Spleen (tissue), 11 donors: ENCODE data around the gene CCNQ. TPM values are rescaled to one million over a fixed set of nuclear protein-coding genes. Genes with fewer than 3 reads are reported as not detected.

Source experiments
- DNase-seq: peaks from one replicate; pipeline ENCODE4 v3.0.0-alpha.2; 2020
- H3K27ac ChIP-seq, 8 donors: fragments of 200-600 bp; sonication (generic) in 7 of 8; 1 replicate in 4 of 8; 2 replicates in 4 of 8; pipeline versions ENCODE4 v1.5.0 to v1.8.0; 2016 to 2021; ENCODE audit warnings: inconsistent platforms in 4 of 8, mild to moderate bottlenecking in 4 of 8, moderate library complexity in 1 of 8
- H3K27me3 ChIP-seq, 7 donors: fragments of 200-600 bp; sonication (generic) in 6 of 7; replicated peaks in 1 of 7; 1 replicate in 4 of 7; 2 replicates in 3 of 7; pipeline versions ENCODE4 v1.5.0 to v1.8.0; 2016 to 2021; ENCODE audit warnings: inconsistent platforms in 3 of 7, mild to moderate bottlenecking in 1 of 7
- H3K36me3 ChIP-seq, 6 donors: fragments of 200-600 bp; sonication (generic) in 5 of 6; 1 replicate in 4 of 6; 2 replicates in 2 of 6; pipeline versions ENCODE4 v1.5.0 to v1.8.0; 2016 to 2021; ENCODE audit warnings: inconsistent platforms in 2 of 6
- H3K4me1 ChIP-seq, 6 donors: fragments of 200-600 bp; sonication (generic) in 5 of 6; 1 replicate in 3 of 6; 2 replicates in 3 of 6; pipeline versions ENCODE4 v1.5.0 to v1.8.0; 2016 to 2021; ENCODE audit warnings: inconsistent platforms in 3 of 6
- H3K4me3 ChIP-seq, 8 donors: fragments of 200-600 bp; sonication (generic) in 7 of 8; 1 replicate in 4 of 8; 2 replicates in 4 of 8; pipeline versions ENCODE4 v1.5.0 to v1.8.0; 2016 to 2021; ENCODE audit warnings: inconsistent platforms in 4 of 8, mild to moderate bottlenecking in 4 of 8, moderate library complexity in 2 of 8
- H3K9me3 ChIP-seq, 8 donors: fragments of 200-600 bp; sonication (generic) in 7 of 8; 1 replicate in 4 of 8; 2 replicates in 4 of 8; pipeline versions ENCODE4 v1.5.0 to v1.8.0; 2016 to 2021; ENCODE audit warnings: inconsistent platforms in 4 of 8
- CTCF ChIP-seq, 11 experiments: fragments of 200-600 bp in 7 of 11; fragments of 450-650 bp in 4 of 11; sonication (generic) in 4 of 11; IDR thresholded peaks in 8 of 11; conservative IDR thresholded peaks in 3 of 11; 1 replicate in 7 of 11; 2 replicates in 4 of 11; pipeline versions ENCODE4 v1.4.0 to v1.8.0; 2016 to 2021; ENCODE audit warnings: antibody characterized with exemption in 11 of 11, inconsistent platforms in 4 of 11, mild to moderate bottlenecking in 1 of 11
- POLR2A ChIP-seq, 3 donors: fragments of 450-650 bp; IDR thresholded peaks; one replicate each; pipeline ENCODE4 v1.5.1; 2017; ENCODE audit warnings: antibody characterized with exemption in 3 of 3, mild to moderate bottlenecking in 1 of 3
- POLR2AphosphoS5 ChIP-seq, 3 donors: sonication (generic); formaldehyde crosslinking; IDR thresholded peaks; one replicate each; pipeline ENCODE4 v1.5.1; 2017; ENCODE audit warnings: antibody characterized with exemption in 3 of 3
- WGBS, 5 donors: extraction: QIAGEN DNeasy Blood & Tissue Kit in 3 of 5; methylation state at CpG; one replicate each; pipeline versions ENCODE4 v1.1.5 to v1.1.7; 2013 to 2018; 5-methylcytosine and 5-hydroxymethylcytosine counted together
- intact Hi-C: fragments of 100-400 bp; cut with DNase I; formaldehyde crosslinking; loops from one replicate; pipeline ENCODE4 v1.15.0; 2023; ENCODE audit warnings: low total_unique reads
- polyA plus RNA-seq, 3 donors: library from polyadenylated mRNA; stranded (reverse); fragments of 200-250 nt; gene quantifications; one replicate each; pipeline ENCODE4 v1.2.1, GENCODE V29; 2013
- total RNA-seq, 7 donors: library from RNA; depleted of rRNA in 3 of 7; stranded (reverse); fragments of >200 nt in 3 of 7; fragmentation: NEBNext Ultra II Directional in 4 of 7; extraction: Animal tissue kit (Norgen Biotek cat#: 25700) in 4 of 7; gene quantifications; one replicate each; pipeline versions ENCODE4 v1.1.0 to v1.2.1, GENCODE V29; 2016 to 2021
- donor health status: healthy with polysubstance abuse.
- donor health status: DM: no; HTN: no; CAD: no; lungs with moderate emphysema.
- donor health status: DM: no; HTN: no; CAD: no.
- donor health status: Bipolar disorder and iron deficiency.
- donor health status: healthy.
- donor health status: DM: no; HTN: no; CAD: no.
- donor health status: DM: yes; HTN: yes; CAD: no.

CCNQ gene
- total and polyA plus RNA-seq, 10 donors = 17.5 to 67.3 (median 26.5) TPM

GRCh38 chrX:153576961-153577360, 22.0 kb downstream of the CCNQ start:
- Histone ChIP-seq H3K4me3 (no peak overlapping the region), H3K9me3 (no peaks in the 10 kb centered on the region), H3K4me1 (no peaks in the 10 kb centered on the region), H3K27me3 (peaks cover 0 to 13% (median 0%) of the 10 kb centered on the region in 7 donors), H3K27ac (no peak overlapping the region), H3K36me3 (no peaks in the 10 kb centered on the region)
- no peak for TF ChIP-seq POLR2AphosphoS5 (IDR thresholded peaks at IDR 0.05)
- TF ChIP-seq POLR2A (IDR thresholded peaks at IDR 0.05) = no peak
- no peak for TF ChIP-seq CTCF (IDR thresholded peaks at IDR 0.05 in 8 of 11, conservative IDR thresholded peaks at IDR 0.05 in 3 of 11)
- DNase-seq = no peak
- intact Hi-C loops = no loop called here
- 85 to 94% (median 90%) methylated on average over 6 of the region's 6 CpGs; no CpG with 5 or more reads in 1 of the 5 donors for WGBS, 5 donors

GRCh38 chrX:153576239-153576870, 22.6 kb downstream of the CCNQ start:
- H3K9me3 ChIP-seq = no peaks in the 10 kb centered on the region
- H3K27me3 ChIP-seq = peaks cover 0 to 13% (median 0%) of the 10 kb centered on the region in 7 donors
- no peak overlapping the region for H3K27ac ChIP-seq
- no peak overlapping the region for H3K4me3 ChIP-seq
- no peaks in the 10 kb centered on the region for H3K36me3 ChIP-seq
- WGBS, 5 donors = 75 to 89% (median 79%) methylated on average over 6 to 10 of the region's 10 CpGs
- H3K4me1 ChIP-seq = no peaks in the 10 kb centered on the region
- DNase-seq = no peak
- no peak for TF ChIP-seq POLR2AphosphoS5 (IDR thresholded peaks at IDR 0.05)
- TF ChIP-seq POLR2A (IDR thresholded peaks at IDR 0.05) = no peak
- TF ChIP-seq CTCF (IDR thresholded peaks at IDR 0.05 in 8 of 11, conservative IDR thresholded peaks at IDR 0.05 in 3 of 11) = no peak
- intact Hi-C loops = no loop called here

GRCh38 chrX:153573984-153574383, 25.0 kb downstream of the CCNQ start:
- DNase-seq = no peak
- no peaks in the 10 kb centered on the region for H3K36me3 ChIP-seq
- peaks cover 0 to 13% (median 0%) of the 10 kb centered on the region in 7 donors for H3K27me3 ChIP-seq
- H3K27ac ChIP-seq = no peak overlapping the region
- no peaks in the 10 kb centered on the region for H3K4me1 ChIP-seq
- TF ChIP-seq POLR2A (IDR thresholded peaks at IDR 0.05) (no peak), POLR2AphosphoS5 (IDR thresholded peaks at IDR 0.05) (no peak), CTCF (IDR thresholded peaks at IDR 0.05 in 8 of 11, conservative IDR thresholded peaks at IDR 0.05 in 3 of 11) (no peak)
- H3K9me3 ChIP-seq = no peaks in the 10 kb centered on the region
- intact Hi-C loops = no loop called here
- 55 to 83% (median 66%) methylated on average over 4 of the region's 4 CpGs for WGBS, 5 donors
- no peak overlapping the region for H3K4me3 ChIP-seq

- intact Hi-C loops = no loop called here
- Histone ChIP-seq H3K27ac (no peak overlapping the region), H3K4me3 (no peak overlapping the region), H3K4me1 (no peaks in the 10 kb centered on the region), H3K36me3 (no peaks in the 10 kb centered on the region), H3K9me3 (no peaks in the 10 kb centered on the region), H3K27me3 (peaks cover 0 to 13% (median 0%) of the 10 kb centered on the region in 7 donors)
- 79 to 94% (median 89%) methylated on average over 10 of the region's 10 CpGs; no CpG with 5 or more reads in 1 of the 5 donors for WGBS, 5 donors
- no peak for DNase-seq
- TF ChIP-seq POLR2A (IDR thresholded peaks at IDR 0.05) (no peak), POLR2AphosphoS5 (IDR thresholded peaks at IDR 0.05) (no peak), CTCF (IDR thresholded peaks at IDR 0.05 in 8 of 11, conservative IDR thresholded peaks at IDR 0.05 in 3 of 11) (no peak)
These were observed 26.3 kb downstream of the CCNQ start for GRCh38 chrX:153572601-153573000.
